ENCODE results near the gene DHPS.

DNA sequence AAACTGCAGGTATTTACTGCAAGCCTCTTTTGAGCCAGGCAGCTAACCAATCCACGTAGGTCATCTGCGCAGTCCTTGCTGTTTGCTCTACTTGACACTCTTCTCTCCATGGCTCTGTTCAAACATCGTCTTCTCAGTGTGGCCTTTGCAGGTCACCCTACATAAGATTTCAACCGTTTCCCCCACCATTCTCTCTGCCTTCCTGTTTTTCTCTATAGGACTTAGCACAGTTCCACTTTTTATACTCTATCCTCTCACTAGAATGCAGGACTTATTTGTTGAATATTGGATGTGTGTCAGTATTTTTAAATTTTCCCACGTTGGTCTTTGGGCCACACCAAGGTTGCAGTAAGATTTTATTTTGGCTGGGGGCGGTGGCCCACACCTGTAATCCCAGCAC is 16.5 kb upstream of the DHPS start:
- TF ChIP-seq, protein P1, sequence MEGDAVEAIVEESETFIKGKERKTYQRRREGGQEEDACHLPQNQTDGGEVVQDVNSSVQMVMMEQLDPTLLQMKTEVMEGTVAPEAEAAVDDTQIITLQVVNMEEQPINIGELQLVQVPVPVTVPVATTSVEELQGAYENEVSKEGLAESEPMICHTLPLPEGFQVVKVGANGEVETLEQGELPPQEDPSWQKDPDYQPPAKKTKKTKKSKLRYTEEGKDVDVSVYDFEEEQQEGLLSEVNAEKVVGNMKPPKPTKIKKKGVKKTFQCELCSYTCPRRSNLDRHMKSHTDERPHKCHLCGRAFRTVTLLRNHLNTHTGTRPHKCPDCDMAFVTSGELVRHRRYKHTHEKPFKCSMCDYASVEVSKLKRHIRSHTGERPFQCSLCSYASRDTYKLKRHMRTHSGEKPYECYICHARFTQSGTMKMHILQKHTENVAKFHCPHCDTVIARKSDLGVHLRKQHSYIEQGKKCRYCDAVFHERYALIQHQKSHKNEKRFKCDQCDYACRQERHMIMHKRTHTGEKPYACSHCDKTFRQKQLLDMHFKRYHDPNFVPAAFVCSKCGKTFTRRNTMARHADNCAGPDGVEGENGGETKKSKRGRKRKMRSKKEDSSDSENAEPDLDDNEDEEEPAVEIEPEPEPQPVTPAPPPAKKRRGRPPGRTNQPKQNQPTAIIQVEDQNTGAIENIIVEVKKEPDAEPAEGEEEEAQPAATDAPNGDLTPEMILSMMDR (IDR thresholded peaks at IDR 0.05) = no peak
- TF ChIP-seq POLR2AphosphoS5 (IDR thresholded peaks at IDR 0.05) (no peak), POLR2A (IDR thresholded peaks at IDR 0.05) (no peak)

Data from gastroesophageal sphincter (tissue), 3 donors.